Activated CD4-positive, CD25-positive, alpha-beta regulatory T cell treated with anti-CD3 and anti-CD28 coated beads, Interleukin-2, amount 50 U/mL, for 24 hours (primary cell): ENCODE data around the gene HAS3.
A peak's percentile ranks its signal among the peaks of the same experiment; 100 is the strongest.

Experiments used
- ATAC-seq, 2 donors: fragments of 150-1000 bp; cut with Tn5 transposase; one replicate each; pipeline ENCODE4 v1.10.0; 2021; ENCODE audit warnings: mild to moderate bottlenecking in 1 of 2, moderate library complexity in 1 of 2

The HAS3 gene

DNA sequence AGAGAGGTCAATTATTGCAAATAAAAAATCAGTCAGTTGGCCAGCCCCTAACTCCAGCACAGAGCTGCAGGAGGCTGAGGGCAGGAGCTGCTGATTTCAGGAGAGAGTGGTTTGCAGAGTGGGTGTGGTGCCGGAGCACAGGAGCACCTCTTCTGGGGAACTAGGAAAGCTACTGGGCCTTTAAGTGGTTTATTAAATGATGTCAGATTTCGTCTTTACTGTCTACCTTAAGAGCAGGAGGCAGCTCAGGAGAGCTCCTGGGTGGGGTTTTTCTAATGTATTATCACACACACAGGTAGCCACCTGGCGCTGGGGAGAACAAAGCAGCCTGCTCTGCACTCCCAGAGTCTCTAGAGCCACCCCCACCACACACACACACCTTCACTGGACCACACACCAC lies 11.5 kb upstream of the HAS3 start:
- ATAC-seq = no peak

DNA sequence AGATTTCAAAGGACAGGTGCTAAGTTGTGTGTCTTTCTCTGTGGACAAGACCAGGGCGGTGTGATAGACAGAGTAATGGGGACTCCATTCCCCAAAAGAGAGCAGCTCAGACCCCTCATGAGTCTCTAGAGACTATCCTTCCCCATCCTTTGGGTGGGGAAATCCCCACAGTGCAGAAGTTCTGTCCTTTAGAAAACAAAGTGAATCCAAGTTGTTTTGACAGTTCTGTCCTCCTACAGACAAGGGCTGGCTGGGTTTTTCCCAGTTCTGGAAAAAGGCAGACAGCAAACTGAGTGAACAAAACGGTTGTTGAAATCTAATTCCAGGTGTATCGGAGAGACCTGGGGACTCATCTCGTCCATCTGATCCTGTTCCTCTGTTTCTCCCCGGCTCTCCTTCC lies 11.0 kb upstream of the HAS3 start:
- no peak for ATAC-seq

DNA sequence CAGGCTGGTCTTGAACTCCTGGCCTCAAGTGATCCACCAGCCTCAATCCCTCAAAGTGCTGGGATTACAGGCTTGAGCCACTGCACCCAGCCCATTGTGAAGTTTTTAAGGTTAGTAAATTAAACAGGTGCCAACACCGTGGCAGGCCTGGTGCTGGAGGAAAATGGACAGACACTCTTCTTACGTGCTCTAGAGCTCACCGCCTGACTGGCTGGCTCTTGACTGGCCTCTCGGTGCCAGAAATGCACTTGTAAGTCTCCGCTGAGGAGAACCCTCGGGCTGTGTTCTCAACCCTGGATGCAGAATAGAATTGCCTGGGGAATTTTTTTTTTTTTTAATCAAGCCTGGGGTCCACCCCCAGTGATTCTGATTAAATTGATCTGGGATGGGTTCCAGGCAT lies 10.3 kb upstream of the HAS3 start:
- no peak for ATAC-seq

- no peak for ATAC-seq
These were observed 5.3 kb upstream of the HAS3 start for GRCh38 chr16:69100071-69100691.

DNA sequence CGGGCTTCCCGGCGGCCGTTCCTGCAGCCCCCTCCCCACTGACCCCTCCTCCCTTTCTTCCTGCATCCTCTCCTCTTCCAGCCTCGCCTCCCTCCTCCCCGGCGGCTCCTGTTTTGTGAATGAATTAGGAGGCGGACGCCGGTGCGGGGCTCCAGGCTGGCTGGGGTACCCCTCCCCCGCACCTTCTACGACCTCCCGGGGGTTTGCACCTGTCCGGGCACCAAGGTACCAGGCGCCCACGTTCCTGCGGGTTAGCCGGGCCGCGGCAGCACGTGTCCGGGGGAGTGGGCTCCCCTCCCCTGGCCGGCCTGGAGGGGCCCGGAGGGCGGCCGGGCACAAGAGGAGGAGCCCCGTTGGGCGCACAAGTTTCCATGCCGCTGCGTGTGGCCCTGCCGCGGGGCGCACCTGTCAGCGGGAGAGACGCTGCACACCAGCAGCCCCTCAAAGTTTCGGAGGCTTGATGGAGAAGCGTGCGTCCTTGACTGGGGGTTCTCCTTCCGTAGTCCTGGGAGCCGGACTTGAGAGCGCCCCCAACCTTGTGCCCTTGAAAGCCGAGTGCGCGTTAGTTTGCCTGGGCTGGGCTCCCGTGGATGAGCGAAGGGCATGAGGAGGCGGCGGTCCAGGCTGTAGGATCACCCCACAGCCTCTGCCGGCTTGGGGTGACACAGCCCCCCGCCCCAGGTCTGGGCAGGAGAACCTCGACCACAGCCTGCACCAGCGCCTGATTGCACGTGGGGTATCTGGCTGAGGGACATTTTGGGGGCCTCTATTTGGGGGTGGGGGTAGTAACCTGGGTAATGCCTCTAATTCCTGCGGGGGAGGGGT lies 1.2 kb downstream of the HAS3 start:
- no peak for ATAC-seq

DNA sequence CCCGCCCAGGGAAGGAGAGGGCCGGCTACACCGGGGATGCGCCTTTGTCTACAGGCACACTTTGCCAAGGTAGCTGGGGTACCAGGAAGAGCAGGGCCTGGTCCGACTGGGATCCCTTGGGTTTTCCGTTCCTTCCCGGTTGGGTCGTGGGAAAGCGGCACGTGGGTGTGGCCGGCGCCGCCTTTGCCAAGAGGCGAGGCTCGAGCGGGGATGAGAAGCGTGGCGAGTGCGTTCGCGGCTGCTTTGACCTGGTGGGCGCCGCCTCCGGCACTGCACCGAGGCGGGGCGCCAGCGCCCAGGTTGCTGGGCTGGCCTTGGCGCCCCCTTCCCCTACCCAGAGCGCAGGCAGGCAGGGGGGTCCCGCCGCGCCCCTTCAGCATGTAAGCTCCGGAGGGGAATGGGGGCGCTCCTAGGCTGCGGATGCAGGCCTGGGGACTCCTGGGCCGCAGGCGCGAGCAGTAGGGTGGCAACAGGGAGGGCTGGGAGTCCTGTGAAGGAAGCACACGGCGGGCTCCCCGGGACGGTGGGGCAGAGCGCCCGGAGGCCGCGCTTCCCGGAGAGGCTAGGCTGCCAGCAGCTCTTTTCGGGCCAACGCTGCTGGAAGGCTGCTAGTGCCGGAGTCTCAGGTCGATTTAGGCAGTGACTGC lies 2.0 kb downstream of the HAS3 start:
- ATAC-seq = no peak

DNA sequence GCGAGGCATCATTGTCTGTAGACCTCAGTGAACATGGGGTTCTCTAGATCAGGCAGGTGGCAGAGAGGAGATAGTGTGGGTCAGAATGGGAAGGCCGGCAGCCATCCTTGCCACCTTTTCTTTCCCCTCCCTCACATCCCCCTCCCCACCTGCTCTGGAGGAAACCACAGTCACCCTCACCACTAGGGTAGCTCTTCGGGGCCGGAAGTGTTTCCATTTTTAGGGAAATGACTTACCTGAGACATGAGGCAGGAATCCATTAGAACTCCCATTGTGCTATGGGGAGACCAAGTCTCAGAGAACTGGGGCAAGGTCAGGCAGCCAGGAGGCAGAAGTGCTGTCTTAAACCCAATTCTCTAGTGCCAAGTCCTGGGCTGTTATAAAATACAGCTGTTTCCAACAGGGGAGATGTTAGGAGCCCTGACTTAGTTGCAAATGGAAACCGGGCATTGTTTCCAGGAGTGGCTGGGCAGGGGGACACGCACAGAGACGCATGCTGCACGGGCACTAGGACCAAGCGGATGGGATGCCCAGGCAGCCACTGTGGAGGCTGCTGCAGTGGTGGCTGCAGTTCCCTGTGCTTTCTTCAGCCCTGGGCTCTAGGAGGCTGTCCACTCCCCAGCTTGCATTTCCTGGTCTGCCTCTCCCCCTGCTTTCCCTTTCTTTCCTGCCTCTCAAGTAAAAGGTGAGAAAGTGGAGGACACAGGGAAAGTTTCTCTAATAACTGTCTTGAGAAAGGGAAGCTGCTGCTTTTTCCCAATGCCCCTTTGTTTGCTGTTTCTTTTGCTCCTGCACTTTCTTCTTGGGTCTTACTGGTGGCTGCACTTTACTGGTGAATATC lies 2.8 kb downstream of the HAS3 start:
- ATAC-seq = no peak

DNA sequence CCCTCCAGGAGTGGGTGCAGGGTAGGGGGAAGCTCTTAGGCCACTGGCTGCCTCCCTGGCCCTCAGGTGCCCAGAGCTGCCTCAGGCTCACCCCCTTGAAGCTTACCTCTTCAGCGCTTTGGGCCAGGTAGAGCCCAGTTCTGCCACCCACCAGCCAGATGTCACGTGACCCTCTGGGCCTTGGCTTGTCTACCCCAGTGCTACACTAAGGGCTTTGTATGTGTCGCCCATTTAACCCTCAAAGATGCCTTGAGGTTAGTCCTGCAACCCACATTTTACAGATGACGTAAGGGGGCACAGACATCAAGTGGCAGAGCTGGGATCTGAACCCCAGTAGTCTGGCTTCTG lies 3.4 kb downstream of the HAS3 start:
- ATAC-seq = no peak

- no peak for ATAC-seq
These were observed 4.2 kb downstream of the HAS3 start for GRCh38 chr16:69109486-69110270.

GRCh38 chr16:69110406-69110805 lies 5.0 kb downstream of the HAS3 start:
- no peak for ATAC-seq

GRCh38 chr16:69111216-69111875 lies 5.9 kb downstream of the HAS3 start:
- no peak for ATAC-seq

GRCh38 chr16:69111876-69112230 lies 6.4 kb downstream of the HAS3 start:
- no peak for ATAC-seq

- peak; percentile 58 to 75 for ATAC-seq
These were observed 7.1 kb downstream of the HAS3 start for GRCh38 chr16:69112285-69113129.

GRCh38 chr16:69113216-69113615 lies 7.8 kb downstream of the HAS3 start:
- ATAC-seq = no peak

- ATAC-seq = no peak
These were observed 9.0 kb downstream of the HAS3 start for GRCh38 chr16:69114346-69114975.

GRCh38 chr16:69114976-69115355 lies 9.5 kb downstream of the HAS3 start:
- ATAC-seq = no peak

- no peak for ATAC-seq
These were observed 9.9 kb downstream of the HAS3 start for GRCh38 chr16:69115361-69115760.

DNA sequence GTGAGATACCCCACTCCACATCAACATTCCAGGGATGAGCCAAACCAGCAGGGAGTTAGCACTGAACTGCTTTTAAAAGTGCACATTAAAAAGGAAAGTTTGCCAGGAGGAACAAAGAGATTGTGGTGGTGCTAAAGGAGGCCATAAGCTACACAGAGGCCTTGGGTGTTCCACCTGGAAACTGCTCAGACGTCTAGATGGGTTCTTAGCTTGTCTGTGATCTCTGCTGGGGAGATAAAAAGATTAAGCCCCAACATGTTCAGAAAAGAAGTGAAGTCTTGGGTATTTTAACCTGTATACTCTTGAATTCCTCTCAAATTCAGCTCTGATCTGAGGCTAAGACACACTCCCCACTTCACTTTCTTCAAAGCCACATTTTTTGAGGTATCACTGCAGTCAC lies 10.4 kb downstream of the HAS3 start:
- ATAC-seq = no peak

DNA sequence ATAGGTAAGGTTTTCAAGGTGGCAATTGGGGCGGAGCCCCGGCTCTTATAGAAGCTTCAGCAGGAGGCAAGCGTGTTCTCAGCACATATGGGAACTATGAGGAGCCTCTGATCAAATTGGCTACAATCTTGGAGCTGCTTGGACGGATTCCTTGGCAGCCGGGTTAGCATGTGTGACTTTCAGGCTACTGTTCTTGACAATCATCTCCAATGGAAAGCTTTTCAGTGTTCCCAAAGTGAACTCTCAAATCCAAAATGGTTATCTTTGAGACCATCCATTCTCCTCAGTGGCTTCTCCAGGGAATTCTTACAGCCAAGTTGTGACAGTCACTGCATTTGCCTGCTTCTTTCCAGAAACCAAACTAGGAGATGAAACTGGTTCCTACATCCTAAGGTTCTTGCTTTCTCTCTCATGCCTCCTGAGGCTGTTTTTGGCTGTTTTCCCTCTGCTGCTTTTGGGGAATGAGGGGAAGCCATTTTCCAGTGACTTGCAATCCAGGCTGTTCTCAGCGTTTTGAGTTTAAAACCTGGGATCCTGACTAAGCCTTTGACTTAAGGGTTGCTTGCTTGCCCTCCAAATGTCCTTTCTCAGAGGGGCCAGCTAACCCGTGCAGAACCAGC lies 10.9 kb downstream of the HAS3 start:
- ATAC-seq = no peak

- no peak for ATAC-seq
These were observed 11.5 kb downstream of the HAS3 start for GRCh38 chr16:69116906-69117305.
